ENCODE results near the gene KLF14. TPM values are rescaled to one million over a fixed set of nuclear protein-coding genes. Genes with fewer than 3 reads are reported as not detected.

Gene KLF14
- total and polyA plus RNA-seq, 2 of the 13 experiments (the other 11 are each of a cell fraction or from before 2014, with no cell fraction given), result not detected

- TF ChIP-seq DBP (CRISPR knock-in tag; IDR thresholded peaks at IDR 0.05; ENCODE audit: not compliant biosample characterization) (no peak), NFYC (CRISPR knock-in tag; IDR thresholded peaks at IDR 0.05) (no peak), FUBP1 (CRISPR knock-in tag; IDR thresholded peaks at IDR 0.05; ENCODE audit: borderline replicate concordance) (no peak), HNF1A (IDR thresholded peaks at IDR 0.05; ENCODE audit: low read depth) (no peak), HNF1A (CRISPR knock-in tag; IDR thresholded peaks at IDR 0.05; ENCODE audit: borderline replicate concordance) (no peak), RNF219 (CRISPR knock-in tag; IDR thresholded peaks at IDR 0.05) (no peak), POGZ (CRISPR knock-in tag; IDR thresholded peaks at IDR 0.05) (no peak), NFKB2 (CRISPR knock-in tag; IDR thresholded peaks at IDR 0.05; ENCODE audit: borderline replicate concordance) (no peak), RBM39 (IDR thresholded peaks at IDR 0.05; ENCODE audit: low read depth, low read length, poor library complexity, severe bottlenecking) (no peak), HDAC1 (CRISPR knock-in tag; IDR thresholded peaks at IDR 0.05) (no peak), HDAC2 (CRISPR knock-in tag; IDR thresholded peaks at IDR 0.05) (no peak), ETV6 (CRISPR knock-in tag; conservative IDR thresholded peaks at IDR 0.05) (no peak), SALL1 (CRISPR knock-in tag; IDR thresholded peaks at IDR 0.05) (0 out of 2 replicates have a peak, but pooled peaks have one; percentile 14), ZNF713 (CRISPR knock-in tag; IDR thresholded peaks at IDR 0.05) (no peak), NRL (CRISPR knock-in tag; IDR thresholded peaks at IDR 0.05; ENCODE audit: borderline replicate concordance) (0 out of 2 replicates have a peak, but pooled peaks have one; percentile 45), MAX (IDR thresholded peaks at IDR 0.05) (0 out of 2 replicates have a peak, but pooled peaks have one; percentile 13), HOXA7 (CRISPR knock-in tag; IDR thresholded peaks at IDR 0.05) (no peak), ZNF562 (CRISPR knock-in tag; IDR thresholded peaks at IDR 0.05; ENCODE audit: borderline replicate concordance) (no peak)
Measured at GRCh38 chr7:130732980-130733930, 752 bp downstream of the KLF14 start (continued).
